DOHH2 (cell line): ENCODE measurements around the gene RELN.

Experiments
- EZH2phosphoT487 ChIP-seq: fragments of 200-600 bp; sonication (generic); IDR thresholded peaks from 2 replicates; pipeline ENCODE4 v1.6.1; 2017; ENCODE audit warnings: borderline replicate concordance, mild to moderate bottlenecking, antibody characterized with exemption, low read length, moderate library complexity, mixed read lengths
- TF ChIP-seq, protein P1 (sequence below): fragments of 200-600 bp; sonication (generic); IDR thresholded peaks from one replicate; pipeline ENCODE4 v1.5.1; 2014; ENCODE audit warnings: antibody characterized with exemption, mild to moderate bottlenecking, low read depth, low read length; ENCODE audit not compliant: poor library complexity, severe bottlenecking

DNA sequence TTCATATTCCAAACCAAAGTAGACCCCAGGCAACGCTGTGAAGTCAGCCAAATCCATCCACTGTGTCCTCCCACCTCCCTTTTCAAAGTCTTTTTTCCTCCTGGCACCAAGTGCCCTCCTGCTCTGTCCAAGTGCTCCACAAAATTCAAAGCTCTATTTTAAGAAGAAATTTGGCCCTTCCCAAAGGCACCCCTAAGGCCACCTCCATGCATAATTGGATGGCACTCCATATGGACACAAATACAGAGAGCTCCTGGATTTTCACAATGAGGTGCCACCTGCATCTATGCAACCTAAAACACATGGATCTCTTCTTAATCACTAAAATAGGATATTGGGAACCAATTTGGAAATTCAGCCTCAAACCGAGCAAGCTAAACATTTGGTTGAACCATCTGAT, 121.6 kb downstream of the RELN start:
- TF ChIP-seq, protein P1, sequence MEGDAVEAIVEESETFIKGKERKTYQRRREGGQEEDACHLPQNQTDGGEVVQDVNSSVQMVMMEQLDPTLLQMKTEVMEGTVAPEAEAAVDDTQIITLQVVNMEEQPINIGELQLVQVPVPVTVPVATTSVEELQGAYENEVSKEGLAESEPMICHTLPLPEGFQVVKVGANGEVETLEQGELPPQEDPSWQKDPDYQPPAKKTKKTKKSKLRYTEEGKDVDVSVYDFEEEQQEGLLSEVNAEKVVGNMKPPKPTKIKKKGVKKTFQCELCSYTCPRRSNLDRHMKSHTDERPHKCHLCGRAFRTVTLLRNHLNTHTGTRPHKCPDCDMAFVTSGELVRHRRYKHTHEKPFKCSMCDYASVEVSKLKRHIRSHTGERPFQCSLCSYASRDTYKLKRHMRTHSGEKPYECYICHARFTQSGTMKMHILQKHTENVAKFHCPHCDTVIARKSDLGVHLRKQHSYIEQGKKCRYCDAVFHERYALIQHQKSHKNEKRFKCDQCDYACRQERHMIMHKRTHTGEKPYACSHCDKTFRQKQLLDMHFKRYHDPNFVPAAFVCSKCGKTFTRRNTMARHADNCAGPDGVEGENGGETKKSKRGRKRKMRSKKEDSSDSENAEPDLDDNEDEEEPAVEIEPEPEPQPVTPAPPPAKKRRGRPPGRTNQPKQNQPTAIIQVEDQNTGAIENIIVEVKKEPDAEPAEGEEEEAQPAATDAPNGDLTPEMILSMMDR = no peak
- no peak for TF ChIP-seq EZH2phosphoT487
